ENCODE data around the gene DCLK1. TPM values are rescaled to one million over a fixed set of nuclear protein-coding genes. Genes with fewer than 3 reads are reported as not detected.

DCLK1 gene
- total RNA-seq, 1 experiment from 2014 or later: 0.10 TPM

DNA sequence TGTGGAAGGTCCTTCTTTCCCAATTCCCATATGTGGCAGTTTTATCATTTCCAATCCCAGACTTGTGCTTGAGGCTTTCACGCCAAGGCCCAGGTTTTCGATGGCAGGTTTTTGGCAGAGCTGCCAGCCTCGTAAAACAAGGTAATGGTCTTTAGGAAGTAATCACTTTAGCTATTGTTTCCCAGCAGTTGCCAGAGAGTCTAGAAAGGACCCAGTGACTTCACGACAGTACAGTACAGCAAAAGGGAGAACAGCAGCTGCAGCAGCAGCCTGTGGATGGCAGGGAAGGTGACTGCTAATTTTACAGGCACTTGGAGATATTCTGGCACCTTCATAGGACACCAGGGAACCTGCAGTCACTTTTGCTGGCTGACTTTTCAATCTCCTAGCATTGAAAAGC lies 363.1 kb downstream of the DCLK1 start:
- Histone ChIP-seq H3K27ac (ENCODE audit: low read depth, low read length) (no peak overlapping the region), H4K20me1 (ENCODE audit: insufficient read depth) (no peaks in the 10 kb centered on the region), H3K27me3 (ENCODE audit: insufficient read depth, low read length) (peaks cover 30% of the 10 kb centered on the region; the same call in 1 of the 2 replicates), H3K4me3 (replicated peaks in 1 of 2; ENCODE audit: low read depth in 1 of 2, low read length in 2 of 2) (no peak overlapping the region), H3K9me3 (ENCODE audit: control insufficient read depth in 1 of 2, insufficient read depth in 1 of 2, low read depth in 1 of 2, low read length in 2 of 2) (peaks cover 0 to 3% of the 10 kb centered on the region in 2 experiments; a peak in 1 of 4 replicates), H3K79me2 (ENCODE audit: insufficient read depth, low read length) (no peaks in the 10 kb centered on the region), H3K9me2 (ENCODE audit: insufficient read depth) (no peaks in the 10 kb centered on the region), H3K9ac (ENCODE audit: low read length) (no peak overlapping the region), H3K36me3 (ENCODE audit: control insufficient read depth in 1 of 2, insufficient read depth in 2 of 2, low read length in 2 of 2) (no peaks in the 10 kb centered on the region), H3K4me1 (ENCODE audit: control insufficient read depth in 1 of 2, insufficient read depth in 2 of 2, low read length in 2 of 2) (no peaks in the 10 kb centered on the region), H3K4me2 (ENCODE audit: low read length) (no peak overlapping the region), H2AFZ (ENCODE audit: low read depth, low read length, poor library complexity, severe bottlenecking) (no peak overlapping the region)
- RAD21 ChIA-PET (ENCODE audit: low non-redundant PET in 1 of 2, low total read pairs in 2 of 2, uncharacterized antibody in 2 of 2, unreplicated experiment in 2 of 2): no interaction called here
- CTCF ChIA-PET: interaction anchor here (0.7 kb wide), 1 partner anchor 21 kb away, joined by 3 read pairs; no protein-coding TSS in a partner anchor
- POLR2A ChIA-PET: no interaction called here
- TF ChIP-seq CBX3 (IDR thresholded peaks at IDR 0.05; ENCODE audit: low read depth): no peak
- TF ChIP-seq EGR1 (IDR thresholded peaks at IDR 0.05; ENCODE audit: low read depth): no peak
- ATAC-seq (no peak), DNase-seq (ENCODE audit: low read depth, low spot score) (no peak)
- no TSS peak for BruUV-seq (replicated peaks)
- intact Hi-C loops (cut with micrococcal nuclease): no loop called here

GRCh38 chr13:35767256-35767976 lies 363.8 kb downstream of the DCLK1 start:
- Histone ChIP-seq H3K9ac (ENCODE audit: low read length) (no peak overlapping the region), H3K4me1 (ENCODE audit: control insufficient read depth in 1 of 2, insufficient read depth in 2 of 2, low read length in 2 of 2) (no peaks in the 10 kb centered on the region), H3K4me2 (ENCODE audit: low read length) (no peak overlapping the region), H3K9me3 (ENCODE audit: control insufficient read depth in 1 of 2, insufficient read depth in 1 of 2, low read depth in 1 of 2, low read length in 2 of 2) (peaks cover 6 to 7% of the 10 kb centered on the region in 2 experiments; a peak in 2 of 4 replicates), H3K4me3 (replicated peaks in 1 of 2; ENCODE audit: low read depth in 1 of 2, low read length in 2 of 2) (no peak overlapping the region), H3K9me2 (ENCODE audit: insufficient read depth) (no peaks in the 10 kb centered on the region), H3K36me3 (ENCODE audit: control insufficient read depth in 1 of 2, insufficient read depth in 2 of 2, low read length in 2 of 2) (no peaks in the 10 kb centered on the region), H2AFZ (ENCODE audit: low read depth, low read length, poor library complexity, severe bottlenecking) (no peak overlapping the region), H3K79me2 (ENCODE audit: insufficient read depth, low read length) (no peaks in the 10 kb centered on the region), H4K20me1 (ENCODE audit: insufficient read depth) (no peaks in the 10 kb centered on the region), H3K27ac (ENCODE audit: low read depth, low read length) (no peak overlapping the region), H3K27me3 (ENCODE audit: insufficient read depth, low read length) (peaks cover 30% of the 10 kb centered on the region; the same call in 1 of the 2 replicates)
- DNase-seq (ENCODE audit: low read depth, low spot score) (no peak), ATAC-seq (no peak)
- ChIA-PET RAD21 (ENCODE audit: low non-redundant PET in 1 of 2, low total read pairs in 2 of 2, uncharacterized antibody in 2 of 2, unreplicated experiment in 2 of 2) (no interaction called here), CTCF (no interaction called here), POLR2A (no interaction called here)
- TF ChIP-seq SRF (IDR thresholded peaks at IDR 0.05; ENCODE audit: low read depth) (no peak), JUND (IDR thresholded peaks at IDR 0.05) (no peak), POLR2A (IDR thresholded peaks at IDR 0.05; ENCODE audit: borderline replicate concordance, extremely low read depth, insufficient read depth, insufficient read length) (no peak), ATF3 (IDR thresholded peaks at IDR 0.05) (no peak), ELF1 (IDR thresholded peaks at IDR 0.05; ENCODE audit: borderline replicate concordance, low read depth) (no peak), POLR2AphosphoS5 (IDR thresholded peaks at IDR 0.05; ENCODE audit: low read depth, low read length) (no peak), SP1 (IDR thresholded peaks at IDR 0.05; ENCODE audit: low read depth) (no peak)
- no TSS peak for BruUV-seq (replicated peaks)
- intact Hi-C loops (cut with micrococcal nuclease): no loop called here
